Fibroblast of the aortic adventitia (primary cell): Measurements from ENCODE around the gene PSMD11. TPM values are rescaled to one million over a fixed set of nuclear protein-coding genes. Genes with fewer than 3 reads are reported as not detected.
A peak's percentile ranks its signal among the peaks of the same experiment; 100 is the strongest.

ENCODE experiments used
- DNase-seq: peaks from one replicate; pipeline ENCODE4 v3.0.0-alpha.2; 2010; ENCODE audit warnings: low read depth
- H3K4me3 ChIP-seq: 2 replicates; pipeline ENCODE4 v1.5.1; 2011; ENCODE audit warnings: low read depth, mild to moderate bottlenecking, control low read depth, low read length, moderate library complexity
- total RNA-seq: library from RNA; depleted of rRNA; stranded (reverse); fragments of >200 nt; gene quantifications from 2 replicates; pipeline ENCODE4 v1.2.3, GENCODE V29; 2012; ENCODE audit warnings: low replicate concordance
- TF ChIP-seq, protein P1 (sequence below): IDR thresholded peaks from 2 replicates; pipeline ENCODE4 v1.5.1; 2011; ENCODE audit warnings: mild to moderate bottlenecking, low read length, control low read depth, inconsistent platforms; ENCODE audit not compliant: insufficient read depth

Gene PSMD11
- total RNA-seq, 1 donor: 78.2 TPM

DNA sequence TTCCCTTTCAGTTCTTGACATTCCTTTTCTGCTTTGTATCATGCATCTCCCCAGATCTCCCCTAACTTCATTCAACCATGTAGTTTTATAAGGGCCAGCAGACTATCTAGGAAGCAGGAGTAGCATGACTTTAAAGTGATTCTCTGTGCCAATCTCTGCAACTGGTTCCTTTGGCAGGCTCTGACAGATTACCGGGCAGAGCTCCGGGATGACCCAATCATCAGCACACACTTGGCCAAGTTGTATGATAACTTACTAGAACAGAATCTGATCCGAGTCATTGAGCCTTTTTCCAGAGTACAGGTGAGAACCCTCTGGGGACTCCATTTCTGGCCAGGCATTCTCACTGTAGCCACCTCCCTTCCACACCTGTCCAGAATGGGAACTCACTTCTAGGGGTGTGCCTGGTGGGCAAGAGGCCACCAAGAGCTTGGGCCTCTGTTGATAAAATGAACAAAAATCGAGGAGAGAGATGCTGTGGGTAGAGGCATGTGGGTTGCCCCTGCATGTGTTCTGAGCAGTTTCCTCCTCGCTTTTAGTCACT, 34.8 kb downstream of the PSMD11 start:
- DNase-seq: no peak
- TF ChIP-seq, protein P1, sequence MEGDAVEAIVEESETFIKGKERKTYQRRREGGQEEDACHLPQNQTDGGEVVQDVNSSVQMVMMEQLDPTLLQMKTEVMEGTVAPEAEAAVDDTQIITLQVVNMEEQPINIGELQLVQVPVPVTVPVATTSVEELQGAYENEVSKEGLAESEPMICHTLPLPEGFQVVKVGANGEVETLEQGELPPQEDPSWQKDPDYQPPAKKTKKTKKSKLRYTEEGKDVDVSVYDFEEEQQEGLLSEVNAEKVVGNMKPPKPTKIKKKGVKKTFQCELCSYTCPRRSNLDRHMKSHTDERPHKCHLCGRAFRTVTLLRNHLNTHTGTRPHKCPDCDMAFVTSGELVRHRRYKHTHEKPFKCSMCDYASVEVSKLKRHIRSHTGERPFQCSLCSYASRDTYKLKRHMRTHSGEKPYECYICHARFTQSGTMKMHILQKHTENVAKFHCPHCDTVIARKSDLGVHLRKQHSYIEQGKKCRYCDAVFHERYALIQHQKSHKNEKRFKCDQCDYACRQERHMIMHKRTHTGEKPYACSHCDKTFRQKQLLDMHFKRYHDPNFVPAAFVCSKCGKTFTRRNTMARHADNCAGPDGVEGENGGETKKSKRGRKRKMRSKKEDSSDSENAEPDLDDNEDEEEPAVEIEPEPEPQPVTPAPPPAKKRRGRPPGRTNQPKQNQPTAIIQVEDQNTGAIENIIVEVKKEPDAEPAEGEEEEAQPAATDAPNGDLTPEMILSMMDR: no peak
- no peak overlapping the region for H3K4me3 ChIP-seq

DNA sequence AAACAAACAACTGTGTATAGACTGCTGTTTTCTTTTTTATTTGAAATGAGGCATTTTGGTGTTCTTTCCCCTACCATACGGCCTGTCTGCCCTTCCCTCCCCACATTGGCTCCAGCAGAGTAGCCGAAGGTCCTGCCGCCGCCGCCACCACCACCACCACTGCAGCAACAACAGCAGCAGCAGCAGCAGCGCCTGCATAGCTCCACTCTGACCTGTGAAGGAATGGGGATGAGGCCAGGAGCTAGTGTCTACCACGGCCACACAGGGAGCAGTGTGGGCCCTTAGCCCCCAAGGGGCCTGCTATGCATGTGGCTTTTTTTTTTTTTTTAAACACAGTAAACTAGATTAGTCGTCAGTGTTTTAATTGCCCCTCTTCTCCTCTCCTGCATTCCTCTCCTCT, 36.9 kb downstream of the PSMD11 start:
- no peak for DNase-seq
- TF ChIP-seq, protein P1: no peak
- no peak overlapping the region for H3K4me3 ChIP-seq

DNA sequence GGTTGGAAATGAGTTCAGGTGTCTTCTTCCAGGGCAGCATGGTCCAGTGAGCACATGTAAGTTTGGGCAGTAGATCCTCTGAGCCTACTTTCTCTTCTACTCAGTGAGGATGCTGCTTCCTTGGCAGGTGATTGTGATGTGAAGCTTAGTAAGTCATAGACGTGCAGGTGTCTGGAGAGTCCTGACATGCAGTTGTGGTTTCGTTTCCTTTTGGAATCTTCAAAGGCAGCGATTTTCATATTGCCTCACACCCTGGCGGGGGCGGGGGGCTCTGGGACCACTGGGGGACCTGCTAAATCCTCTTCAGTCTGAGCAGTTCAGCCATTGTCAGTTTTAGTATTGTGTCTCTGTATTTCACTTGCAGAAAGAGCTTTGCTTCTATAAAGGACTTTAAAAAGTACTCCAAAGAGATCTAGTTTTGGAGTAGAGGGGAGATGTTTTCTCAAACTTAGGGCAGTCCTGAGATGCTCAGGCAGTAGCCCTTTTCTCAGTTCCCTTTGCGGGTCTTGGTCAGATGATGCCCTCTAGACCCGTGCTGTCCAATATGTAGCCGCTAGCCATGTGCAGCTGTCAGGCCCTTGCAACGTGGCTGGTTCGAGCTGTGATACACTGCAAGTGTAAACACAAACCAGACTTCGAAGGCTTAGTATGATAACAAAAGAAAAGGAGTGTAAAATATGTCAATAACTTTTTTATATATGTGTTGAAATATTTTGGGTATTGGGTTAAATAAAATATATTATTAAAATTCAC, 38.4 kb downstream of the PSMD11 start:
- DNase-seq: no peak
- TF ChIP-seq, protein P1: no peak
- no peak overlapping the region for H3K4me3 ChIP-seq

DNA sequence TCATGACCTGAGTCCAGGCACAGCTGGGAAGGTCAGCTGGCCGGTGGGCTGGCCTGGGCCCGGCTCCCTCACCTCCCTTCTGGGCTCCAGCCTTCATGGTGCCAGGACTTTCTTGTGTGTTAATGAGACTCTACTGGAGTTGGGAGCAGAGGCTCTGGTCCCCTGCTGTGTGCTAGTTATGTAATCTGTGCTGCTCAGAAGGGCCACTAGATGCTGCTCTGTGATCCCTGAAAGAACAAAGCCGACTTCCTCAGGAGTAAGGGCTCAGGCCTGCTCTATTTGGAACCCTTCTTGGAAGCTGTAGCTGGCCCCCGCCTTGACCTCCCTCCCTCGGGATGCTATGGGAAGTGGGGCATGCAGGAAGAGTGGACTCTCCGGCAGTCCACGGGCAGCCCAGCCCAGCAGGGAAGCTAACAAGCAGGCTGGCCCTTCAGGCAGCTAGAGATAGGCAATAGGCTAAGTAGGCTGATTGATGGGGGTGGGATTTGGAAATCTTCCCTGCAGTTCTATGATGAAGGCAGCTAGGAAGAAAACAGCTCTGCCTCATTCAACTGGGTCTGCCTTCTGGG, 39.2 kb downstream of the PSMD11 start:
- peak; percentile 76 for DNase-seq
- TF ChIP-seq, protein P1: peak; percentile 63
- no peak overlapping the region for H3K4me3 ChIP-seq

DNA sequence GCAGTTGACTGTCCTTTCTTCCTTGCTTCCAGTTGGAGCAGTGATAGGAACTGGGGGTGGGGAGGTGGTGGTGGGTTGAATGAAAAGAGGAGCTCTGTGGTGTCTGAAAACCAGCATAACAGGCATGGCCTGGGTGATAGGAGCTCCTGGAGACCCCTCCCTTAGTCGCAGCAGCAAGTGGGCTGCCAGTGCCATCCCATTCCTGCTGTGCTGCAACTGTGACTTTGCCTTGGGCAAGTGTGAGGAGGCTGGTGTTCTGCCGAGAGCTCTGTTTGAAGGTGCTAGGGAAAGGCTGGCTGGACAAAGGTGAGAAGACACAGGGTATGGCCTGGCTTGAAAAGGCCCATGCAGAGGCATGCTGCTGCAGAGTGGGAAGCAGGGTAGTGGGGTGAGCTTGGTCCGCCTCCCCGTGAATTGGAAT, 39.7 kb downstream of the PSMD11 start:
- DNase-seq: no peak
- TF ChIP-seq, protein P1: no peak
- no peak overlapping the region for H3K4me3 ChIP-seq

DNA sequence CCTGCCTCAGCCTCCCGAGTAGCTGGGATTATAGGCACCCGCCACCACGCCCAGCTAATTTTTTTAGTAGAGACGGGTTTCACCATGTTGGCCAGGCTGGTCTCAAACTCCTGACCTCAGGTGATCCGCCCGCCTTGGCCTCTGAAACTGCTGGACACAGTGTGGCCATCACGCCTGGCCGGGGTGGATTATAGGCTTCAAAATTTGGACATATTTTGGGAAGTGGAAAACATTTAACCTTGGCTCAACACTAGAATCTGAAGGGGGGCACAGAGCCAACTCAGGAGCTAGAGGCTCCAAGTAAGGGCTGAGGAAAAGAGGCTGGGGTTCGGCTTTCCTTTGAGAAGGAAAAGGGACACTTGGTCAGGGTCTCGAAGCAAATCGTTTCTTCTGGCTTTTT, 40.3 kb downstream of the PSMD11 start:
- no peak overlapping the region for H3K4me3 ChIP-seq
- DNase-seq: no peak
- TF ChIP-seq, protein P1: no peak
